IMR-90 (cell line): Measurements from ENCODE around the gene EID1.

ENCODE experiments used
- NFE2L2 ChIP-seq: fragments of 150-350 bp; IDR thresholded peaks from 2 replicates; pipeline ENCODE4 v1.6.1; 2016; ENCODE audit warnings: low read depth, mild to moderate bottlenecking, low read length
- POLR2A ChIP-seq: IDR thresholded peaks from 2 replicates; pipeline ENCODE4 v1.6.1; 2012; ENCODE audit warnings: mild to moderate bottlenecking, low read depth, low read length
- TF ChIP-seq, protein P1 (sequence below): fragments of 150-350 bp; IDR thresholded peaks from 2 replicates; pipeline ENCODE4 v1.6.1; 2016; ENCODE audit warnings: low read depth, mild to moderate bottlenecking, low read length, moderate library complexity, borderline replicate concordance
- TF ChIP-seq, protein P2 (sequence below): conservative IDR thresholded peaks from 2 replicates; pipeline ENCODE4 v1.5.1; 2012; ENCODE audit warnings: mild to moderate bottlenecking, low read depth, low read length, improper control_type of control experiment

- TF ChIP-seq, protein P1, sequence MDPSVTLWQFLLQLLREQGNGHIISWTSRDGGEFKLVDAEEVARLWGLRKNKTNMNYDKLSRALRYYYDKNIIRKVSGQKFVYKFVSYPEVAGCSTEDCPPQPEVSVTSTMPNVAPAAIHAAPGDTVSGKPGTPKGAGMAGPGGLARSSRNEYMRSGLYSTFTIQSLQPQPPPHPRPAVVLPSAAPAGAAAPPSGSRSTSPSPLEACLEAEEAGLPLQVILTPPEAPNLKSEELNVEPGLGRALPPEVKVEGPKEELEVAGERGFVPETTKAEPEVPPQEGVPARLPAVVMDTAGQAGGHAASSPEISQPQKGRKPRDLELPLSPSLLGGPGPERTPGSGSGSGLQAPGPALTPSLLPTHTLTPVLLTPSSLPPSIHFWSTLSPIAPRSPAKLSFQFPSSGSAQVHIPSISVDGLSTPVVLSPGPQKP = no peak
- TF ChIP-seq, protein P2, sequence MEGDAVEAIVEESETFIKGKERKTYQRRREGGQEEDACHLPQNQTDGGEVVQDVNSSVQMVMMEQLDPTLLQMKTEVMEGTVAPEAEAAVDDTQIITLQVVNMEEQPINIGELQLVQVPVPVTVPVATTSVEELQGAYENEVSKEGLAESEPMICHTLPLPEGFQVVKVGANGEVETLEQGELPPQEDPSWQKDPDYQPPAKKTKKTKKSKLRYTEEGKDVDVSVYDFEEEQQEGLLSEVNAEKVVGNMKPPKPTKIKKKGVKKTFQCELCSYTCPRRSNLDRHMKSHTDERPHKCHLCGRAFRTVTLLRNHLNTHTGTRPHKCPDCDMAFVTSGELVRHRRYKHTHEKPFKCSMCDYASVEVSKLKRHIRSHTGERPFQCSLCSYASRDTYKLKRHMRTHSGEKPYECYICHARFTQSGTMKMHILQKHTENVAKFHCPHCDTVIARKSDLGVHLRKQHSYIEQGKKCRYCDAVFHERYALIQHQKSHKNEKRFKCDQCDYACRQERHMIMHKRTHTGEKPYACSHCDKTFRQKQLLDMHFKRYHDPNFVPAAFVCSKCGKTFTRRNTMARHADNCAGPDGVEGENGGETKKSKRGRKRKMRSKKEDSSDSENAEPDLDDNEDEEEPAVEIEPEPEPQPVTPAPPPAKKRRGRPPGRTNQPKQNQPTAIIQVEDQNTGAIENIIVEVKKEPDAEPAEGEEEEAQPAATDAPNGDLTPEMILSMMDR = no peak
- TF ChIP-seq POLR2A (no peak), NFE2L2 (no peak)
These were observed 13.4 kb downstream of the EID1 start for GRCh38 chr15:48891232-48891765.
